Testis (tissue), 3 donors: ENCODE results near the gene SLC25A12. TPM values are rescaled to one million over a fixed set of nuclear protein-coding genes. Genes with fewer than 3 reads are reported as not detected.
A peak's percentile ranks its signal among the peaks of the same experiment; 100 is the strongest.

ENCODE experiments used
- DNase-seq: peaks from one replicate; pipeline ENCODE4 v3.0.0-alpha.2; 2019
- H3K27ac ChIP-seq, 2 donors: fragments of 200-600 bp; sonication (generic); one replicate each; pipeline ENCODE4 v1.5.1; 2019
- H3K27me3 ChIP-seq: fragments of 200-600 bp; sonication (generic); one replicate; pipeline ENCODE4 v1.5.1; 2019
- H3K36me3 ChIP-seq: fragments of 200-600 bp; sonication (generic); one replicate; pipeline ENCODE4 v1.5.1; 2017; ENCODE audit warnings: low read depth; ENCODE audit errors: missing control alignments
- H3K4me1 ChIP-seq: fragments of 200-600 bp; sonication (generic); one replicate; pipeline ENCODE4 v1.5.1; 2019
- H3K4me3 ChIP-seq, 2 donors: fragments of 200-600 bp; sonication (generic); one replicate each; pipeline ENCODE4 v1.5.1; 2017 to 2019
- H3K9me3 ChIP-seq: fragments of 200-600 bp; sonication (generic); one replicate; pipeline ENCODE4 v1.5.1; 2017
- POLR2A ChIP-seq: fragments of 450-650 bp; IDR thresholded peaks from one replicate; pipeline ENCODE4 v1.6.1; 2017; ENCODE audit warnings: antibody characterized with exemption, mild to moderate bottlenecking, moderate library complexity
- WGBS, 2 donors: methylation state at CpG; one replicate each; pipeline ENCODE4 v1.1.5; 2018; 5-methylcytosine and 5-hydroxymethylcytosine counted together
- intact Hi-C: fragments of 100-400 bp; cut with DNase I; formaldehyde crosslinking; loops from one replicate; pipeline ENCODE4 v1.15.1; 2023; ENCODE audit warnings: low total_unique reads
- polyA plus RNA-seq: library from polyadenylated mRNA; stranded (reverse); fragments of 350-450 nt; fragmentation: Illumina TruSeq; extraction: RNeasy Lipid Tissue Mini Kit (QIAGEN cat#74804); gene quantifications from one replicate; pipeline ENCODE4 v1.2.3, GENCODE V29; 2014; ENCODE audit warnings: low read depth, low replicate concordance; ENCODE audit not compliant: insufficient read depth
- total RNA-seq, 2 donors: library from RNA; depleted of rRNA; stranded (reverse); fragments of >200 nt; gene quantifications; one replicate each; pipeline ENCODE4 v1.2.3, GENCODE V29; 2016
- TF ChIP-seq, protein P1 (sequence below), 3 experiments: fragments of 450-650 bp in 2 of 3; fragments of 200-600 bp in 1 of 3; sonication (generic) in 1 of 3; IDR thresholded peaks; one replicate each; pipeline ENCODE4 v1.5.1; 2016 to 2019; ENCODE audit warnings: antibody characterized with exemption in 3 of 3, mild to moderate bottlenecking in 2 of 3, moderate library complexity in 1 of 3

SLC25A12 gene
- total and polyA plus RNA-seq, 3 donors from 2014 or later, result 16.7 to 27.4 (median 25.0) TPM

DNA sequence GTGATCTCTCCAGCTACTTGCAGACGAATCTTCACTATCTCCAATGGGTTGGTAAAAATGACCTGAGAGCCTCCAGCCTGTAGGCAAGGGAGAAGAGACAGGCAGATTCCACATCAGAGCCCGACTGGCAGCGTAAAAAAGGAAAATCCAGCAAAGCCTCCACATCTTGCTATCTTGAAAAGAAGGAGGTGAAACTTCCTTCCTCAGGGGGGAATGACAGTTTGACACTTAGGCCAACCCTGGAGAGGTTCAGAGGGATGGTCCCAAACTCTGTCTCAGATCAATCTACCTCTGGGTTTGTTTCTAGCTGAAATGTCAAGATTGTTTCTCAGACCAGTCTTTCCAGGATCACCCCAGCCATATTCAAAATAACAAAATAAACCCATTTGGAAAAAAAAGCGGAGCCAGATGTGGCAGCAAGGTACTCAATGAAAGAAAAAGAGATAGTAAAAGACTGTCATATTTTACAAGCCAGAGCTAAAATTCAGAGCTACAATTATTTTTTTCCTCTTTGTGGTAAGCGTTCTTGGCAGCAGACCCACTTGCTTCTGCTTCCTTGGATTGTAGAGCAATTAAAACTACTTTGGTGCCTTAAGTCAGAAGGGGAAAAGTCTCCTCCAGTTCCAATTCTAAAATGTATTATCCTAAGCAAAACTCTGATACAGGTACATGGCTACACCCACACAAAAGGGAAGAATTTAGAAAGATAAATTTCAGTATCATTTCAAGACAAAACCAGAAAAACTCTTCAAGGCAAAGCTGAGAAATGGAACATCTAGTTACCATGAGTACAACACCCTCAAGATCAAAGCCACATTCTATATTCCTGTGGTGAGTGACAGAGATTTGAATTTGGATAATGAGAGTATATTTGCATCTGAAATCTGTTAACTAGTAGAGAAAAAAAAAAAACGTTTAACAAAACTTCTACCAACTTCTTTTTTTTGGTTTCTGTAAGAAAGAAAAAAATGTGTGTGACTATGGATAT is 100.1 kb downstream of the SLC25A12 start:
- no peak for TF ChIP-seq POLR2A
- TF ChIP-seq, protein P1, sequence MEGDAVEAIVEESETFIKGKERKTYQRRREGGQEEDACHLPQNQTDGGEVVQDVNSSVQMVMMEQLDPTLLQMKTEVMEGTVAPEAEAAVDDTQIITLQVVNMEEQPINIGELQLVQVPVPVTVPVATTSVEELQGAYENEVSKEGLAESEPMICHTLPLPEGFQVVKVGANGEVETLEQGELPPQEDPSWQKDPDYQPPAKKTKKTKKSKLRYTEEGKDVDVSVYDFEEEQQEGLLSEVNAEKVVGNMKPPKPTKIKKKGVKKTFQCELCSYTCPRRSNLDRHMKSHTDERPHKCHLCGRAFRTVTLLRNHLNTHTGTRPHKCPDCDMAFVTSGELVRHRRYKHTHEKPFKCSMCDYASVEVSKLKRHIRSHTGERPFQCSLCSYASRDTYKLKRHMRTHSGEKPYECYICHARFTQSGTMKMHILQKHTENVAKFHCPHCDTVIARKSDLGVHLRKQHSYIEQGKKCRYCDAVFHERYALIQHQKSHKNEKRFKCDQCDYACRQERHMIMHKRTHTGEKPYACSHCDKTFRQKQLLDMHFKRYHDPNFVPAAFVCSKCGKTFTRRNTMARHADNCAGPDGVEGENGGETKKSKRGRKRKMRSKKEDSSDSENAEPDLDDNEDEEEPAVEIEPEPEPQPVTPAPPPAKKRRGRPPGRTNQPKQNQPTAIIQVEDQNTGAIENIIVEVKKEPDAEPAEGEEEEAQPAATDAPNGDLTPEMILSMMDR (IDR thresholded peaks at IDR 0.05), result no peak
- H3K9me3 ChIP-seq, result no peaks in the 10 kb centered on the region
- H3K36me3 ChIP-seq, result no peaks in the 10 kb centered on the region
- no peak overlapping the region for H3K4me3 ChIP-seq
- DNase-seq, result peak; percentile 56
- intact Hi-C loops, result no loop called here
- no peaks in the 10 kb centered on the region for H3K27me3 ChIP-seq
- H3K27ac ChIP-seq, result no peak overlapping the region
- H3K4me1 ChIP-seq, result no peaks in the 10 kb centered on the region
- 67 to 75% methylated on average over 6 of the region's 6 CpGs for WGBS, 2 donors

DNA sequence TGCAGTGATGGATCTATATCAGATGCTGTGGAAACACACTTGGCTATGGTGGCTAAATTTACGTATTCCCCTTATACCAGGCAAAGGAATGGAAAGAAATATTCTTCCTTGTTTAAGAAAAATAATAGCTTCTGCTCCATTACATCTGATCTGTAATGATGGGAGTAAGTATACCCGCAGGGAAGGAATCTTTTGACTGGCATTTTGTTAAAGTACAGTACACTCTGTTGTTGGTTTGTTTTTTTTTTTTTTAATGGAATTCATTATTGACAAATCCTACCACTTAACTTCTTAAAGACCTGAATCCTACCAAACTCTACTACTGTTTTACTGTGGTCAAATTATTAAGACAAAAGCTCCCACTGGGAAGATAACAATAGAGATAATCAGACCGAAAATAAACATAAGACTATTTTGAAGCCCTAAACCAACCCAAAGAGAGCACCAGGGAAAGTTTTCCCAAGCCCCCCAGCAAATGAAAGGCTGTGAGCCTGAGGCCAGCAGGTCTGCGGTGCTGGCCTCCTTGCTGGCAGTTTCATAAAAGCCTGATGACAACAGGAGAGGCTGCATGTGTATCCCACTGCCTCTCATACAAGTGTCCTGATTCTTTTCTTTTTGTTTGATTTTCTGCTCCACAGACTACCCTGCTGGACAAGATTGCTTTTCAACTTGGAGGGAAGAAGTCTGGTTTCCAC is 101.0 kb downstream of the SLC25A12 start:
- no peaks in the 10 kb centered on the region for H3K36me3 ChIP-seq
- no peak for DNase-seq
- H3K27me3 ChIP-seq, result no peaks in the 10 kb centered on the region
- H3K4me3 ChIP-seq, result no peak overlapping the region
- intact Hi-C loops, result no loop called here
- WGBS, 2 donors, result 79 to 81% methylated on average over 4 of the region's 4 CpGs
- no peaks in the 10 kb centered on the region for H3K9me3 ChIP-seq
- TF ChIP-seq, protein P1 (IDR thresholded peaks at IDR 0.05), result no peak
- no peak for TF ChIP-seq POLR2A
- H3K4me1 ChIP-seq, result no peaks in the 10 kb centered on the region
- no peak overlapping the region for H3K27ac ChIP-seq

DNA sequence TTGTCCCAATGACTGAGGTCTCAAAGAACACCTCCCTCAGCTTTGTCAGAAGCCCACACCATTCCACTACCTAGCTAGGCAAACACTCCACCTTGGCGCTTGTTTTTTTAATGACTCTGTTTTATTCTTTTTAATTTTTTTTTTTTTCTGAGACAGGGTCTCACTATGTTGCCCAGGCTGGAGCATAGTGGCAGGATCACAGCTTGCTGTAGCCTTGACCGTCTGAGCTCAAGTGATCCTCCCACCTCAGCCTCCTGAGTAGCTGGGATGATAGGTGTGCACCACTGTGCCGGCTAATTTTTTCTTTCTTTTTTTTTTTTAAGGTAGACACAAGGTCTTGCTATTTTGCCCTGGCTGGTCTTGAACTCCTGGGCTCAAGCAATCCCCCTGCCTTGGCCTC is 101.9 kb downstream of the SLC25A12 start:
- Histone ChIP-seq H3K4me1 (no peaks in the 10 kb centered on the region), H3K36me3 (no peaks in the 10 kb centered on the region), H3K9me3 (no peaks in the 10 kb centered on the region), H3K27ac (no peak overlapping the region), H3K4me3 (no peak overlapping the region), H3K27me3 (no peaks in the 10 kb centered on the region)
- WGBS, 2 donors, result 81 to 89% methylated on average over 3 of the region's 3 CpGs
- no peak for DNase-seq
- intact Hi-C loops, result no loop called here
- TF ChIP-seq POLR2A, result no peak
- TF ChIP-seq, protein P1 (IDR thresholded peaks at IDR 0.05), result no peak

DNA sequence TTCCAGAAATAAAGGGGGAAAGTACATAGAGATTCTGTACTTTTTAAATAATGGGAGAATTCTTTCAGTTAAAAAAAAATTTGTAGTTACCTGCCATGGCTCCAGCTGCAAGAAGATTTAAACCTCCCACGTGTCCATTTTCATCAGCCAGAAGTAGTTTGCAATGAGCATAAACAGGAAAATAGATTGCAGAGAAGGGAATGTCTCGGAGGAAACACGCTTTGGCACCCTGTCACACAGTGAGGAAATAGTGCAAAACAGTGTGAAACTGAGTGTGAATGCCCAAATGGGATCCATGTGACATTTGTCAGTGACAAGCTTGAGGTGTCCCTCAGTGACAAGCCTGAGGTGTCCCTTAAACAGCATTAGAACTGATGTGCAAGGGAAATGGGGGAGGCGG is 102.7 kb downstream of the SLC25A12 start:
- 83 to 84% methylated on average over 4 of the region's 4 CpGs for WGBS, 2 donors
- no peak for DNase-seq
- intact Hi-C loops, result no loop called here
- Histone ChIP-seq H3K9me3 (no peaks in the 10 kb centered on the region), H3K4me3 (no peak overlapping the region), H3K36me3 (no peaks in the 10 kb centered on the region), H3K27ac (no peak overlapping the region), H3K4me1 (no peaks in the 10 kb centered on the region), H3K27me3 (no peaks in the 10 kb centered on the region)
- no peak for TF ChIP-seq POLR2A
- TF ChIP-seq, protein P1 (IDR thresholded peaks at IDR 0.05), result no peak
